Astrocyte (in vitro differentiated cells and primary cell): Measurements from ENCODE around the gene PDHA2. TPM values are rescaled to one million over a fixed set of nuclear protein-coding genes. Genes with fewer than 3 reads are reported as not detected.

Source experiments
- DNase-seq: peaks from one replicate; pipeline ENCODE4 v3.0.0-alpha.2; 2010; ENCODE audit warnings: low read depth
- FAIRE-seq: peaks from 2 replicates; lab custom pipeline; 2011; peaks lifted over from hg19 to GRCh38; lab: Jason Lieb, UNC
- H2AFZ ChIP-seq: 2 replicates; pipeline ENCODE4 v1.6.0; 2012; ENCODE audit warnings: low read depth, low read length, inconsistent platforms
- H3K27ac ChIP-seq: 2 replicates; pipeline ENCODE4 v1.5.1; 2011; ENCODE audit warnings: low read depth, low read length, inconsistent platforms
- H3K27me3 ChIP-seq: 2 replicates; pipeline ENCODE4 v1.6.0; 2011; ENCODE audit warnings: low read length, inconsistent platforms; ENCODE audit not compliant: insufficient read depth
- H3K36me3 ChIP-seq: 2 replicates; pipeline ENCODE4 v1.5.1; 2011; ENCODE audit warnings: low read length, inconsistent platforms; ENCODE audit not compliant: insufficient read depth
- H3K4me1 ChIP-seq: 2 replicates; pipeline ENCODE4 v1.5.1; 2011; ENCODE audit warnings: low read length, inconsistent platforms; ENCODE audit not compliant: insufficient read depth
- H3K4me2 ChIP-seq: 2 replicates; pipeline ENCODE4 v1.6.0; 2012; ENCODE audit warnings: low read length, inconsistent platforms
- H3K4me3 ChIP-seq: 2 replicates; pipeline ENCODE4 v1.5.1; 2011; ENCODE audit warnings: low read depth, mild to moderate bottlenecking, low read length, inconsistent platforms; ENCODE audit not compliant: insufficient read depth
- H3K79me2 ChIP-seq: 2 replicates; pipeline ENCODE4 v1.6.0; 2012; ENCODE audit warnings: mild to moderate bottlenecking, low read length, inconsistent platforms; ENCODE audit not compliant: insufficient read depth
- H3K9ac ChIP-seq: 2 replicates; pipeline ENCODE4 v1.6.0; 2012; ENCODE audit warnings: mild to moderate bottlenecking, low read length, inconsistent platforms
- H3K9me3 ChIP-seq: 2 replicates; pipeline ENCODE4 v1.5.1; 2012; ENCODE audit warnings: low read depth, mild to moderate bottlenecking, low read length, inconsistent platforms; ENCODE audit not compliant: insufficient read depth
- H4K20me1 ChIP-seq: 2 replicates; pipeline ENCODE4 v1.6.0; 2012; ENCODE audit warnings: low read length, inconsistent platforms; ENCODE audit not compliant: insufficient read depth
- H3K27ac Mint-ChIP-seq: one replicate; pipeline ENCODE4 v1.8.0; 2021; ENCODE audit warnings: mild to moderate bottlenecking, mixed read lengths; ENCODE audit not compliant: unreplicated experiment
- H3K27me3 Mint-ChIP-seq: one replicate; pipeline ENCODE4 v1.8.0; 2021; ENCODE audit warnings: low read depth, mixed read lengths; ENCODE audit not compliant: unreplicated experiment
- H3K36me3 Mint-ChIP-seq: one replicate; pipeline ENCODE4 v1.8.0; 2021; ENCODE audit warnings: low read depth, mixed read lengths; ENCODE audit not compliant: unreplicated experiment
- H3K4me1 Mint-ChIP-seq: one replicate; pipeline ENCODE4 v1.8.0; 2021; ENCODE audit warnings: low read depth, mixed read lengths; ENCODE audit not compliant: unreplicated experiment
- H3K4me3 Mint-ChIP-seq: one replicate; pipeline ENCODE4 v1.8.0; 2021; ENCODE audit warnings: mild to moderate bottlenecking, moderate library complexity, mixed read lengths; ENCODE audit not compliant: unreplicated experiment
- H3K9me3 Mint-ChIP-seq: one replicate; pipeline ENCODE4 v1.8.0; 2021; ENCODE audit warnings: mild to moderate bottlenecking, mixed read lengths; ENCODE audit not compliant: unreplicated experiment
- CTCF ChIP-seq: IDR thresholded peaks from 2 replicates; pipeline ENCODE4 v1.5.1; 2011; ENCODE audit warnings: low read depth, mild to moderate bottlenecking, inconsistent platforms, low read length, moderate library complexity; ENCODE audit not compliant: insufficient read depth
- EZH2 ChIP-seq: IDR thresholded peaks from 2 replicates; pipeline ENCODE4 v1.6.1; 2012; ENCODE audit warnings: mild to moderate bottlenecking, low read length, inconsistent platforms; ENCODE audit not compliant: insufficient read depth
- total RNA-seq: library from RNA; stranded (reverse); gene quantifications from 2 replicates; pipeline ENCODE4 v1.2.1, GENCODE V29; 2021

The PDHA2 gene
- total RNA-seq, 1 donor from 2014 or later = not detected

DNA sequence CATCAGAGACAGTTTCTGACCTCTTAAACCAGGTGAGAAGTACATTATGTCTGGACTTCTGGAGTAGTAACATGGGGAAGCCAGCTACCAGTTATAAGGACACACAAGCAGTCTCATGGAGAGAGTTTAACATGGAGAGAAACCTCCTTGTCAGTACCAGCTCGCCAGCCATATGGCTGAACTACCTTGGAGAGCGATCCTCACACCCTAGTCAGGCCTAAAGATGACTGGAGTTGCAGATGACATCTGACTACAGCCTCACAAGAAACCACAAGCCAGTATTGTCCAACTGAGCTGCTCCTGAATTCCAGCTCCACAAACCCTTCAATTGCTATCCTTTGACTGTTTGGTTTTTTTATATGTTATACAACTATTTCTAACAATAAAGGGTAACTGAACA lies 49.8 kb downstream of the PDHA2 start:
- Histone ChIP-seq H3K27me3 (no peaks in the 10 kb centered on the region), H2AFZ (no peak overlapping the region), H3K36me3 (no peaks in the 10 kb centered on the region), H3K4me2 (no peak overlapping the region), H3K4me1 (no peaks in the 10 kb centered on the region), H3K27ac (no peak overlapping the region), H3K9me3 (no peaks in the 10 kb centered on the region), H3K79me2 (no peaks in the 10 kb centered on the region), H3K9ac (no peak overlapping the region), H4K20me1 (no peaks in the 10 kb centered on the region), H3K4me3 (no peak overlapping the region)
- Mint-ChIP-seq H3K36me3 (no peaks in the 10 kb centered on the region), H3K9me3 (peaks cover 2% of the 10 kb centered on the region), H3K4me3 (no peak overlapping the region), H3K4me1 (no peaks in the 10 kb centered on the region), H3K27me3 (no peaks in the 10 kb centered on the region), H3K27ac (no peak overlapping the region)
- FAIRE-seq (no peak), DNase-seq (peak; percentile 3)
- no peak for TF ChIP-seq CTCF
- no peak for TF ChIP-seq EZH2
